GM19324 (cell line): Measurements from ENCODE around the gene MFF.
"Not testable (repeated sequence)": the region's sequence is repeated elsewhere in the genome, so short reads cannot be mapped to it uniquely, and the experiment has no call there.

Experiments
- ATAC-seq: cut with Tn5 transposase; IDR thresholded peaks from one replicate; pipeline ENCODE4 v1.9.1; 2021; ENCODE audit warnings: mild to moderate bottlenecking, moderate library complexity; ENCODE audit not compliant: unreplicated experiment, low FRiP score

MFF gene

GRCh38 chr2:227326783-227327182 lies 1.7 kb downstream of the MFF start:
- no peak for ATAC-seq

GRCh38 chr2:227335713-227336112 lies 10.7 kb downstream of the MFF start:
- ATAC-seq: no peak

GRCh38 chr2:227337442-227337841 lies 12.4 kb downstream of the MFF start:
- ATAC-seq: no peak

- ATAC-seq: no peak
Observed at GRCh38 chr2:227339098-227339599, 14.1 kb downstream of the MFF start.

GRCh38 chr2:227340106-227340505 lies 15.1 kb downstream of the MFF start:
- ATAC-seq: no peak

- ATAC-seq: no peak
Observed at GRCh38 chr2:227341553-227341952, 16.5 kb downstream of the MFF start.

- ATAC-seq: no peak
Observed at GRCh38 chr2:227344231-227344630, 19.2 kb downstream of the MFF start.

- ATAC-seq: no peak
Observed at GRCh38 chr2:227347117-227347516, 22.1 kb downstream of the MFF start.

GRCh38 chr2:227348324-227348723 lies 23.3 kb downstream of the MFF start:
- no peak for ATAC-seq

GRCh38 chr2:227349989-227350612 lies 25.1 kb downstream of the MFF start:
- ATAC-seq: no peak

- ATAC-seq: no peak
Observed at GRCh38 chr2:227351639-227352038, 26.6 kb downstream of the MFF start.

GRCh38 chr2:227360351-227360750 lies 35.3 kb downstream of the MFF start:
- no peak for ATAC-seq

- no peak for ATAC-seq
Observed at GRCh38 chr2:227363756-227364155, 38.7 kb downstream of the MFF start.

- not testable (repeated sequence) for ATAC-seq
Observed at GRCh38 chr2:227364585-227365263, 39.7 kb downstream of the MFF start.

- no peak for ATAC-seq
Observed at GRCh38 chr2:227365833-227366232, 40.8 kb downstream of the MFF start.

GRCh38 chr2:227366769-227367426 lies 41.8 kb downstream of the MFF start:
- no peak for ATAC-seq

GRCh38 chr2:227367427-227367795 lies 42.4 kb downstream of the MFF start:
- no peak for ATAC-seq

- no peak for ATAC-seq
Observed at GRCh38 chr2:227368574-227368973, 43.5 kb downstream of the MFF start.

- ATAC-seq: no peak
Observed at GRCh38 chr2:227370092-227370491, 45.0 kb downstream of the MFF start.

- ATAC-seq: no peak
Observed at GRCh38 chr2:227370791-227371312, 45.8 kb downstream of the MFF start.

GRCh38 chr2:227373389-227373788 lies 48.3 kb downstream of the MFF start:
- ATAC-seq: no peak
